GM20431 (cell line): ENCODE data around the gene PLA2G3.
"Not testable (repeated sequence)": the region's sequence is repeated elsewhere in the genome, so short reads cannot be mapped to it uniquely, and the experiment has no call there.

Experiments used
- in situ Hi-C: fragments of 300-500 bp; cut with MseI, MboI; formaldehyde crosslinking; loops from one replicate; pipeline ENCODE4 v1.15.0; 2020; ENCODE audit warnings: low sequenced_read_pairs; ENCODE audit not compliant: unreplicated experiment

PLA2G3 gene

GRCh38 chr22:31103899-31104694, 36.2 kb downstream of the PLA2G3 start:
- in situ Hi-C loops, result no loop called here

- in situ Hi-C loops, result no loop called here
Observed at GRCh38 chr22:31103111-31103510, 37.2 kb downstream of the PLA2G3 start.

GRCh38 chr22:31102441-31103081, 37.7 kb downstream of the PLA2G3 start:
- in situ Hi-C loops, result no loop called here

- in situ Hi-C loops, result no loop called here
Observed at GRCh38 chr22:31100762-31101525, 39.4 kb downstream of the PLA2G3 start.

- in situ Hi-C loops, result no loop called here
Observed at GRCh38 chr22:31099841-31100761, 40.2 kb downstream of the PLA2G3 start.

GRCh38 chr22:31099386-31099785, 40.9 kb downstream of the PLA2G3 start:
- in situ Hi-C loops, result no loop called here

GRCh38 chr22:31098632-31099110, 41.6 kb downstream of the PLA2G3 start:
- in situ Hi-C loops, result no loop called here

- in situ Hi-C loops, result no loop called here
Observed at GRCh38 chr22:31097941-31098631, 42.2 kb downstream of the PLA2G3 start.

GRCh38 chr22:31097539-31097938, 42.8 kb downstream of the PLA2G3 start:
- in situ Hi-C loops, result not testable (repeated sequence)

- in situ Hi-C loops, result no loop called here
Observed at GRCh38 chr22:31096657-31097279, 43.5 kb downstream of the PLA2G3 start.

- in situ Hi-C loops, result no loop called here
Observed at GRCh38 chr22:31095637-31096249, 44.6 kb downstream of the PLA2G3 start.

GRCh38 chr22:31094741-31095140, 45.6 kb downstream of the PLA2G3 start:
- in situ Hi-C loops, result no loop called here

- in situ Hi-C loops, result no loop called here
Observed at GRCh38 chr22:31094021-31094551, 46.2 kb downstream of the PLA2G3 start.

- in situ Hi-C loops, result no loop called here
Observed at GRCh38 chr22:31093086-31093850, 47.0 kb downstream of the PLA2G3 start.

GRCh38 chr22:31092161-31092560, 48.1 kb downstream of the PLA2G3 start:
- in situ Hi-C loops, result no loop called here

GRCh38 chr22:31091106-31091975, 49.0 kb downstream of the PLA2G3 start:
- in situ Hi-C loops, result no loop called here
